GM15510 (cell line): ENCODE results near the gene FNIP2.

Source experiments
- POLR2A ChIP-seq: IDR thresholded peaks from 3 replicates; pipeline ENCODE4 v1.6.1; 2011; ENCODE audit warnings: borderline replicate concordance; ENCODE audit not compliant: insufficient read length; ENCODE audit errors: extremely low read depth

The FNIP2 gene

DNA sequence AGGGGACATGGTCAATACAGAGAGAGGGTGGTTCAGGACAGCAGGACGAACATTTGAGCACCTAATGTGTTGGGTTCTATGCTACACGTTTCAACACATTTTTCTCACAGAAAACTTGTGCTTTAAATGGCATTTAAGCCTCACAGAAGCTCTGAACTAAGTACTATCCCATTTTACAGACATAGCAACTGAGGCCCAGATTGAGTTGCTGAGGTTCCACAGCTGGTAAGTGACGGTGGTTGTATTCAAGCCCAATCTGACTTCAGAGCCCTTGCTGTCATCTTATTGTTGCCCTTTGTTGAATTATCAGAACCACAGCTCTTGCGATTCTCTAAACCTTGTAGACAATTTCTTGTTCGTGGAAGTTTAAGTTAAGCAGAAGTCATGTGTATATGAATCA lies 116.7 kb downstream of the FNIP2 start:
- no peak for TF ChIP-seq POLR2A

DNA sequence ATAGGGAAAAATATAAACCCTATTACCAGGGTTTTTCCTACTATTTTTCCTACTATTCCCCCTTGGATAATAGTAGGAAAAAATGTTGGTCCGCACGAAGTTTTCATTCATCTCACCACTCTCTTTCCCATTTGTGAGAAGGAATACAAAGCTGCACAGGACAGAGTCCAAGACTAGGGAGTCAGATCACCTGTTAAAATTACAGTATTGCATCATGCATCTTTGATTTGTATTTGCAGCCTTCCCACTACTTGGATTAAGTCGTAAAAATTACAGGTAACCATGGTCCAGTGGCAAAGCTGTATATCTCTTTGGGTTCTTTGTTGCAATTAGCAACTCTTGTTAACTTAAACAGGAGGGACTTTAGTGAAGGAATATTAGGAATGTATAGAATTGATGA lies 121.5 kb downstream of the FNIP2 start:
- TF ChIP-seq POLR2A, result no peak

DNA sequence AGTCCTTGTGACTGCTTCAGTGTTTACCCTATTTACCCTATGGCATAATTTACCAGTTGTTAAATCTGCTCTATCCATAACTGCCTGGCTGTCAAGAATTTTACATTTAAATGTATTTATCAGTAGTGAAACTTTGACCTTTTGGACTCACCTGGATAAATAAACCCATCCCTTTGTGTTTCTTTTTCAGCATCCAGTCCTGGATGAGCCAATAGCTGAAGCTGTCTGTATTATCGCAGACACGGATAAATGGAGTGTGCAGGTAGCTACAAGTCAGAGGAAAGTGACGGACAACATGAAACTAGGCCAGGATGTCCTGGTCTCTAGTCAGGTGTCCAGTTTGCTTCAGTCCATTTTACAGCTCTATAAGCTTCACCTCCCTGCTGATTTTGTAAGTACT lies 122.4 kb downstream of the FNIP2 start:
- TF ChIP-seq POLR2A, result no peak

DNA sequence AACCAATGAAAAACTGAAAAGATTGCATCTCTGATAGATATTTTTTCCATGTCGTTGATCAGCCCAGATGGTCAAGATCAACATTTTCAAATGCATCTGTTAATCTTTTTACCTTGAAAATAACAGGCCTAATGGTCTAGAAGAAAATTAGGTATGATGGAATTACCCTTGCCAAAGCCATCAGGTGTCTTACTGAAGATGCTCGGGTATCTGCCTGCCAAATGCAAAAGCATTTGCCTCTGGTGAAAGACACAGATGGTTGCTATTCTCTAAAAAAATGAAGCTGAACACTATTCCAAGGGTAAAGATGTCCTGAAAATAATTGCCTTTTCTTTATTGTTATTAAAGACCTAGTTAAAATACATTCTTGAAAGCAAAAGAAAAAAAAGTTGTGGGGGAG lies 126.0 kb downstream of the FNIP2 start:
- no peak for TF ChIP-seq POLR2A

DNA sequence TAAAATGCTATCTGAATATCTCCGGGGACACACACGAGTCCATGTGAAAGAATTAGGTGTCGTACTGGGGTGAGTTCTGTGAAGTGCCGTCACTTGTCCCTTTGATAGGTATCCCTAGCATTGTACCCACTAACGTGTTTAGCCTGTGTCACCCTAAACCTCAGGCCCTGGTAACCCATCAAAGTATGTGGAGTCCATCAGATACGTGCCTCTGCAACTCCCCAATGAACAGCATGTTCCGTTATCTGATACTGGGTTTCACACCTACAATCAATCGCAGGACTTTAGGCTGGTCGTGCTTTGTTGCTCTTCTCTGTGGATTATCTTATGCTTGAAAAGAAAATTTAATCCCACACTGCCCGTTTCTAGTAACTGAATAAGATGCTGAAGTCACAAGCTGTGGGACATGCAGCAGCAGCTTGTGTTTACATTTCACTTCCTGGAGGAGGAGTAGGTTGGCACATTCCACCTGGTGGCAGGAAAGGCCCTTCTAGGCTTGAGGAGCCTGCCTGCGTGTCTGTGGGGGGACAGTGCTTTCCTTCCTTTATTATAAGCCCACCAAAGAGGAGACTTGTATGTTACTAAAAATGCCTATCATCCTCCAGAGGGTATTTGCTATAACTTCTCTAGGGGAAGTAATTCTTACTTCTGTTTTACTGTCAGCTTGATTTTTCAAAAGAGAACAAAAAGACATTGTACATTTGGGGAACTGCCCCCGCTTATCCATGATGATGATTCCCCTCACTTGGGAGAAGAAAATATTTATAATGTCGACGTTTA lies 127.2 kb downstream of the FNIP2 start:
- TF ChIP-seq POLR2A, result no peak

DNA sequence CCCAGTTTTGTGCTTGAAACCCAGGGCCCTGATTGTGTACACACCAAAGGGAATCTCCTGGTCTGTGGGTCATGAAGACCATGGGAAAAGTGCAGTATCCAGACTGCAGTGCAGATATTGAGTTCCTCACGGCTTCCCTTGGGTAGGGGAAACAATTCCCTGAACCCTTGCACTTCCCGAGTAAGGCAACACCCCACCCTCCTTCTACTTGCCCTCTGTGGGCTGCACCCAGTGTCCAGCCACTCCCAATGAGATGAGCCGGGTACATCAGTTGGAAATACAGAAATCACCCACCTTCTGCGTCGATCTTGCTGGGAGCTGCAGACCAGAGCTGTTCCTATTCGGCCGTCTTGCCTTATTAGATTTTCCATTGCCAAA lies 134.2 kb downstream of the FNIP2 start:
- TF ChIP-seq POLR2A, result no peak

DNA sequence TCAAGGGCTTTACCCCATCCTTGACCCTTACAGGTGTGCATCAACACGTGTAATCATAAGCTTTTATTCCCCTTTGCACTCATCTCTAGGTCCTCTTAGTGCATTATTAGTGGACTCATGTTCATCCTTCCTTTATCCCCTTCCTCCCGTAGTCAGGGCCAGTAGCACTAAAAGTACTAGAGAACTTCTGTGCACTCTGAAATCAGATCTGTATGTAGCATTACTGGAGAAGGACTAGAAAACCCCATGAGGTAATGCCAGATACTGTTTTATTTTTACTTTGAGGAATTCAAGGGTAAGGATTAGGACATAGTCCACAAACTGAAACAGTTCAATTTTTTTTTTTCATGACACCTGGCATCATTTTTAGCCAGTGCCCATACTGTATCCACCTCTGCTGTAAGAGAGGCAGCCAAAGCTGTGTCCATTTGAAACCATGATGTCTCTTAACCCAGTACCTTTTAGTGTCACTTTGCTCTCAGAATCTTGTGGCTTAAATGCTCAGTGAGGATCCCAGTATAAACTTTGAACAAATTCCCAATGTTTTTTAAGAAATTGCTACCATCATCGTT lies 134.7 kb downstream of the FNIP2 start:
- no peak for TF ChIP-seq POLR2A

DNA sequence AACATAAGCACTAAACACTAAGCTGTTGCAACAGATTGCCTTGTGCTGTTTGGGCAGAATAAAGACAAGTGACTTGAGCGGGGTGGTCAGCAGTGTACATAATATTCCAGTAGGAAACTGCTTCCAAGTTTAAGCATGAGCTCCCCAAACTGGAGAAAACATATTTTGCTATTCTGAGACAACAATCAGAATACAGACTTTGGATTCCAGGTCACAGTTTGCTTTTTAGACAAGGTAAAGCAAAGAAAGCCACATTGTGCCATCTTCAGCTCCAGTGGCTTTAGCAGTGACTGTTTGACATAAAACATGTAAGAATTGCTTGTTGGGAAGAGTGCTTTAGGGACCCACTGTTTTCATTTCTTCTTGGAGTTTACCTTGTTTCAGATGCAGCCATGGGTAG lies 136.0 kb downstream of the FNIP2 start:
- no peak for TF ChIP-seq POLR2A

DNA sequence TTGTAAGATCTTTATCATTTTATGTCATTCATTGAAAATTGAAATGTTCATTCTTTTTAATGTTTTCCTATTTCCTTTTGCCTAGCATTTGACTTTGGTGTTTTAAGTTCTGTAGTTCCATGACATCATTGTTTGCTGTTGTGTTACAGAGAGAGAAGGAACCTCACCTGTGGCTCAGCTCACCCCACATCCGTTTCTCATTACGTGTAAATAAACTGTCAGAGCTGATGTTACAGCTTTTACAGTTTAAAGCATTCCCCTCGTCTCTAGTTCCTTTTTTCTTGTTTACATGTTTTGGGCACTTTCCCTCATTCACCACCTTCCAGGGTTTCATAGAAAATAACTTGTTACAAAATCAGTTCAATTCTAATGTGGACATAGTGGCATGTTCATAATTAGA lies 137.2 kb downstream of the FNIP2 start:
- TF ChIP-seq POLR2A, result no peak

DNA sequence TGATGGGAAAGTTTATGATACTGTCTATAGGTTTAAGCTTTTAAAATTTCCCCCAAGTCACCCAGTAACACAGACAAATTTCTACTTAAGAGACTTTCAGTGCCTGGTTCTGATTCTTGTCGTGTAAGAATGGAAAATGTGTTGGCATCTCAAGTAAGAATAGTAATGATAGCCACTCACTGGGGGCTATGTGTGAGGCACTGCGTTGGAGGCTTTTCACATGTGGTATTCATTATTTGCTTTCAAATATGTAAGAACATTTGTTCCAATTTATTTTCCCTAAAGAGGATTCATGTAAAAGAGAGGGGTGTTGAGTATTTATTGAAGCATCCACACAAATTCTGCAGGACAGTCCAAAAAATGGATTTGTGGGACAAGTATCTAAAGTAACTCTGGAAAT lies 143.6 kb downstream of the FNIP2 start:
- no peak for TF ChIP-seq POLR2A

DNA sequence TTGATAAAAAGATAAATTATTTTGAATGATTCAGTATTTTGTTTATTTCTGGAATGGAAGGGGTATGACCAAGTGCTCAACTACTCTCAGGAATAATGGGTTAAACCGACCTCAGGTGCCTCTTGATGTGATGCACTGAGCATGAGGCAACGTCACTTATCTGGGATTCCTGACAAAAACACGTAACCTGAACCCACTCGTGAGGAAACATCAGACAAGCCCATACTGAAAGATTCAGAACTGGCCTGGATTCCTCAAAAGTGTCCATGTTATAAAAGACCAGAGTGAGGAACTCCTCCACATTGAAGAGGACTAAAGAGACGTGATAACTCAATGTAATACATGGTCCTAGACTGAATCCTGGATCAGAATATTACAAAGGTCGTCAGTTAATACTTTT lies 144.0 kb downstream of the FNIP2 start:
- no peak for TF ChIP-seq POLR2A

DNA sequence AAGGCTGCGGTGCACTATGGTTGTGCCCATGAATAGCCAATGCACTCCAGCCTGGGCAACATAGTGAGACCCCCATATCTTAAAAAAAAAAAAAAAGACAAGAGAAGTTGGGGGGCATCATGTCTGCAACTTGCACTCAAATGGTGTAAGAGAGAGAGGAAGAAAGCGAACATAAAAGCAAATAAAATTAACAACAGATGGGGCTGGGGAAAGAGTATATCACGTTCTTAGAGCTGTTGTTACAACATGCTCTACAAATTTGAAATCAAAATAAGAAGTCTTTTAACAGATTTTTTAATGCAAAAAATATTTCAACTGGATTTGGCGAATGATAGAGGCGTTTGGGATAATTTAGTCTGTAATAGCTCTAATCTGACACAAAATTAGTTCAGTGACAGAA lies 144.9 kb downstream of the FNIP2 start:
- no peak for TF ChIP-seq POLR2A

DNA sequence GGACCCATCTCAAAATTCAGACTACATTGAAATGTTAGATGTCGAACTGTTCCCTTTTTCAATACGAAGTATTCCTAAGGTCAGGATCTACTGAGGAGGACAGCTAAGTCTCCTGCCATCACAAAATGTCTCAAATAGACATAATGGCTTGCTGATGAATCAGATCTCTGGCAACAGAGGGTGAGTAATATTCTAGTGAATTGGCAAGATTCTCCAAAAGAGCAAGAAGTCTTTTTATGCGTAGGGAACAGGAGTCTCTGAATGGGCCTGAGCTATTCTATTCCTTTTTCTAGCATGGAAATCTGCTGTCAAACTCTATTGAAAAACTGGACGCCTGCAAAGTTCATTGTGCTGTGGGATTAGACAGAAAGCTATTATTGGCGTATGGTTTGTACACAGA lies 145.4 kb downstream of the FNIP2 start:
- TF ChIP-seq POLR2A, result no peak

DNA sequence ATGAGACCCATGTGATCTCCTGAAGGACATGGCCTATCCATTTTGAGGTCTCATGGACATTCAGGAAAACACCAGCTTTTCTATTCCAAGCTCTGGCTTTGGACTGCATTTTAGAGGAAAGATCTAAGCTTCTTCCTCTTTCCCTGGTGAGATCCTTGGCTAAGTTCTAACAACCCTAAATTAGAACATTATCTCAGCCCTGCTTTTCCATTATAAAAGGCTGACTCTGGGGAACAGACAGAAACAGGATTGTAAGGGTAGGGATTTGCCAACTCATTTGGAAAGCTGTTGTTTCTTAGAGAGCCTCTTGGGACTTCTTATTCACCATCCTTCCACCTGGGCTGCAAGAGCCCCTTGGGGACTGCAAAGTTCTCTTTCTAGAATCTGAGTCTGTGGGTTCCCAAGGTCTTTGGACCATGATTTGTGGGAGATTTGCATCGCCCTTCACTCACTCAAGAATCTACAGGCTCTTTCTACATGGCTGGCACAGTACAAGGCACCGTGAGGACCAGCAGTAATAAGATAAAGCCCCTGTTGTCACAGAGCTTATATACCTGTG lies 146.9 kb downstream of the FNIP2 start:
- no peak for TF ChIP-seq POLR2A

DNA sequence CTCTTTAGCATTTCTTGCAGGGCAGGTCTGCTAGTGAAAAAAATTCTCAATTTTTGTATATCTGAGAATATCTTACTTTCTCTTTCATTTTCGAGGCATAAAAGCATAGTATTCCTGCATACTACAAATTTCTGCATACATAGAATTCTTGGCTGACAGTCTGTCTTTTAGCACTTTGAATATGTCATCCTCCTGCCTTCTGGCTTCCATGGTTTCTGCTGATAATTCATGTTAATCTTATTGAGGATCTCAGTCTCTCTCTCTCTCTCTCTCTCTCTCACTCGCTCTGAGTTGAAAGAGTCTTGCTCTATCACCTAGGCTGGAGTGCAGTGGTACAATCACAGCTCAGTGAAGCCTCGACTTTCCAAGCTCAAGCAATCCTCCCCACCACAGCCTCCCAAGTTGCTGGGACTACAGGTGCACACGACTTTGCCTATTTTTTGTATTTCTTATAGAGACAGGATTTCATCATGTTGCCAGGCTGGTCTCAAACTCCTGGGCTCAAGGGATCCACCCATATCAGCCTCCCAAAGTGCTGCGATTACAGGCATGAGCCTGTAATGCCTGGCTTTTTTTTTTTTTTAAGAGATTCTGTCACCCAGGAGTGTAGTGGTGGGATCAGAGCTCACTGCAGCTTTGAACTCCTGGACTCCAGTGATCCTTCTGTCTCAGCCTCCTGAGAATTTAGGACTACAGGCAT lies 161.3 kb downstream of the FNIP2 start:
- TF ChIP-seq POLR2A, result no peak

DNA sequence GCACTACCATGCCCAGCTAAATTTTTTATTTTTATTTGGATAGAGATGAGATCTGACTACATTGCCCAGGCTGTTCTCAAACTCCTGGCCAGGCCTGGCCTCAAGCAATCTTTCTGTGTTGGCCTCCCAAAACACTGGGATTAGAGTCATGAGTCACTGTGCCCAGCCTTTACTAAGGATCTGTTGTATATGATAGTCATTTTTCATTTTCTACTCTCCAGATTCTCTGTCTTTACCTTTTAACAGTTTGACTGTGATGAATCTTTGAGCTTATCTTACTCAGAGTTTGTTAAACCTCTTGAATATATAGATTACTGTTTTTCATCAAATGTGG lies 161.8 kb downstream of the FNIP2 start:
- no peak for TF ChIP-seq POLR2A

DNA sequence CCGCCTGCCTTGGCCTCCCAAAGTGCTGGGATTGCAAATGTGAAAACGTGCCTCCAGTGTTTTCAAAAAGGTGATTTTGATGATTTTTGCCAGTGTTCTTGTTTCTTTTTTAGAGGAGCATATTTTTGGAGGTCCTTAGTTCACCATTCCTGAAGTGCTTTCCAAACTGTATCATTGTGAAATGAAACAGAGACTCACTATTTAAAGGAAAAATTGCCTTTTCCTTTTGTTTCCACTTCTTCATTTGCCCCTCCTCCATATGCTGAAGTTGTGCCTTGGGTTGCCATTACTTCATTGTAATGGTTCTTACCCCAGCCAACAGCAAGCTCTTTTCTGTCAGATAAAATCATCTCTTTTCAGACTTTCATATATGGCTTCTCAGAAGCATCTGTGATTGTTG lies 164.4 kb downstream of the FNIP2 start:
- TF ChIP-seq POLR2A, result no peak
